Activated CD8-positive, alpha-beta memory T cell treated with anti-CD3 and anti-CD28 coated beads, Interleukin-2, amount 10 ng/mL, durations not matched to agents 7 days and 5 days (primary cell): ENCODE results near the gene RAB31. TPM values are rescaled to one million over a fixed set of nuclear protein-coding genes. Genes with fewer than 3 reads are reported as not detected.
"Not testable (repeated sequence)": the region's sequence is repeated elsewhere in the genome, so short reads cannot be mapped to it uniquely, and the experiment has no call there.

Experiments
- ATAC-seq: fragments of 150-1000 bp; cut with Tn5 transposase; one replicate; pipeline ENCODE4 v1.10.0; 2021; ENCODE audit warnings: moderate library complexity
- CTCF ChIA-PET: fragments of 350-600 bp; sonication (Branson Sonifier 250); formaldehyde crosslinking; loops from one replicate; lab custom pipeline; 2021; ENCODE audit warnings: antibody characterized with exemption; lab: Charles Lee
- DNase-seq: peaks from one replicate; pipeline ENCODE4 v3.0.0-alpha.2; 2020
- H3K27ac Mint-ChIP-seq: one replicate; pipeline ENCODE4 v1.8.0; 2021; ENCODE audit warnings: mild to moderate bottlenecking, mixed read lengths
- H3K27me3 Mint-ChIP-seq: one replicate; pipeline ENCODE4 v1.8.0; 2021; ENCODE audit warnings: mixed read lengths
- H3K36me3 Mint-ChIP-seq: one replicate; pipeline ENCODE4 v1.8.0; 2021; ENCODE audit warnings: mild to moderate bottlenecking, mixed read lengths
- H3K4me1 Mint-ChIP-seq: one replicate; pipeline ENCODE4 v1.8.0; 2021; ENCODE audit warnings: mixed read lengths
- H3K4me3 Mint-ChIP-seq: one replicate; pipeline ENCODE4 v1.8.0; 2021; ENCODE audit warnings: mild to moderate bottlenecking, moderate library complexity, mixed read lengths
- H3K9me3 Mint-ChIP-seq: one replicate; pipeline ENCODE4 v1.8.0; 2022; ENCODE audit warnings: low read depth, mixed read lengths
- total RNA-seq, 2 experiments: library from RNA; stranded (reverse); gene quantifications; one replicate each; pipeline ENCODE4 v1.2.3, GENCODE V29; 2021

The RAB31 gene
- total RNA-seq, 2 experiments from 2014 or later = not detected

GRCh38 chr18:9902264-9902663 lies 194.2 kb downstream of the RAB31 start:
- H3K27ac Mint-ChIP-seq, H3K9me3 Mint-ChIP-seq, DNase-seq: not testable (repeated sequence)

GRCh38 chr18:9902832-9903231 lies 194.7 kb downstream of the RAB31 start:
- Mint-ChIP-seq H3K9me3 (no peaks in the 10 kb centered on the region), H3K4me1 (peaks cover 15% of the 10 kb centered on the region), H3K27me3 (peaks cover 12% of the 10 kb centered on the region), H3K36me3 (no peaks in the 10 kb centered on the region), H3K27ac (no peak overlapping the region), H3K4me3 (no peak overlapping the region)
- no peak for DNase-seq
- CTCF ChIA-PET = no interaction called here
- ATAC-seq = no peak

More at GRCh38 chr18:9902264-9902663, 194.2 kb downstream of the RAB31 start:
- H3K36me3 Mint-ChIP-seq, H3K4me3 Mint-ChIP-seq, ATAC-seq, CTCF ChIA-PET: not testable (repeated sequence)
- Mint-ChIP-seq H3K27me3 (peaks cover 11% of the 10 kb centered on the region), H3K4me1 (peaks cover 15% of the 10 kb centered on the region)

DNA sequence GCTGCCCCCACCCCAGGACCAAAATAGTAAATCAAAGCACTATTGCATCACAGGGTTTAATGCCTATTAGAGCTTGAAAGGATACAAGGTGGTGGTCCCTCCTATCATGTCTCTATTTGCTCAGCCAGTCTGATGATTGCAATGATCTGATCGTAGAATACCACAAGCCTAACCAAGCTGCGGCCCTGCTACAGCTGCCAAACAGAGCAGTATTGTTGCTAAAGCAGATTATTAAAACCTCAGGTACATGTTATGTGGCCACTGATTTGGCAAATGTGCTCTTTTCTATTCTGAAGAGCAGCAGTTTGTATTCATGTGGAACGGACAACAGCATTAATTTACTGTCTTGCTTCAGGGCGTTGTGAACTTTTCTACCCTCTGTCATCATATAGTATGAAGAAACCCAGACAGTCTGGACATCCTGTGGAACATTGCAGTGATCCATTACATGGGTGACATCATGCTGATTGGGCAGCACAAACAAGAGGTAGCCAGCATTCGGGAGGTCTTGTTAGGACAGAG lies 197.4 kb downstream of the RAB31 start:
- CTCF ChIA-PET = interaction anchor here (1.3 to 2.1 kb wide), 2 partner anchors 8 to 10 kb away, joined by 4 to 6 read pairs; partner anchors contain the start of gene VAPA
- ATAC-seq (no peak), DNase-seq (no peak)
- Mint-ChIP-seq H3K4me1 (peaks cover 2% of the 10 kb centered on the region), H3K9me3 (no peaks in the 10 kb centered on the region), H3K27ac (no peak overlapping the region), H3K27me3 (peaks cover 32% of the 10 kb centered on the region), H3K4me3 (no peak overlapping the region), H3K36me3 (no peaks in the 10 kb centered on the region)

GRCh38 chr18:9906481-9906880 lies 198.4 kb downstream of the RAB31 start:
- CTCF ChIA-PET = no interaction called here
- no peaks in the 10 kb centered on the region for H3K9me3 Mint-ChIP-seq
- H3K4me1 Mint-ChIP-seq = no peaks in the 10 kb centered on the region
- no peak overlapping the region for H3K27ac Mint-ChIP-seq
- ATAC-seq = no peak
- no peak for DNase-seq
- no peak overlapping the region for H3K4me3 Mint-ChIP-seq
- no peaks in the 10 kb centered on the region for H3K36me3 Mint-ChIP-seq
- H3K27me3 Mint-ChIP-seq = peaks cover 34% of the 10 kb centered on the region

DNA sequence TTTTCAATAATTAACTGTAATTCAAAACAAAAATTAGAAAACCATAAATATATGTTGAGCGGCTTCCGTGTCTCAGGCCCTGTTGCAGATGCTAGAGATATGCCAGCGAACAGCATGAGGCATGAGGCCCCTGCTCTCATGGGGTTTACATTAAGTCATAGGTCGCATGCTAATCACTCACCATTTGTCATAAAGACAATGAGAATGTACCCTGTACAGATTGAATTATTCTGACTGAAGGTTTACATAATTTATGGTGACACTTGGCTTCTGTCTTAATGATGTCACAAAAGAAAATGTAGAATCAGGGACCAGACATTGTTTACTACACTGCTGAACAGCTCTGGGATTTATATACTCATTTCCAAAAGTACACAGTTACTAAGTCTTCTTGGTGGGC lies 199.8 kb downstream of the RAB31 start:
- CTCF ChIA-PET = no interaction called here
- no peak for DNase-seq
- Mint-ChIP-seq H3K4me3 (no peak overlapping the region), H3K27me3 (peaks cover 34% of the 10 kb centered on the region), H3K9me3 (no peaks in the 10 kb centered on the region), H3K4me1 (peaks cover 5% of the 10 kb centered on the region), H3K36me3 (no peaks in the 10 kb centered on the region), H3K27ac (no peak overlapping the region)
- no peak for ATAC-seq

DNA sequence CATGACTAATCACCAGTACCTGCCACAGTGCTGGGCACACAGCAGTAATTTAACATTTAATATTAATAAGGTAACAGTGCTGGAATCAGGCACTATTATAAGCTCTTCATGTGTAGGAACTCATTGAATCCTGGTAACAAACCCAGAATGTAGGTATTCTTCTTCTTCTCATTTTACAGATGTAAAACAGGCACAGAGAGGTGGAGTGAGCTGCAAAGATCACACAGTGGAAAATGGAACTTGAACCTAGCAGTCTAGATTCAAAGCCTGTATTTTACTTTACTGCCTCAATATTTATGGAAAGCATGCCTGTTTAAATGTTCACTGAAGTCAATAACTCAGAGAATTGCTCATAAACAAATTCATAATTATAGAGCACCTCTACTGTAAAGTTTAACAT lies 202.0 kb downstream of the RAB31 start:
- DNase-seq = no peak
- no peak for ATAC-seq
- Mint-ChIP-seq H3K9me3 (no peaks in the 10 kb centered on the region), H3K4me3 (no peak overlapping the region), H3K36me3 (no peaks in the 10 kb centered on the region), H3K27me3 (peaks cover 34% of the 10 kb centered on the region), H3K27ac (no peak overlapping the region), H3K4me1 (peaks cover 9% of the 10 kb centered on the region)
- CTCF ChIA-PET = no interaction called here

DNA sequence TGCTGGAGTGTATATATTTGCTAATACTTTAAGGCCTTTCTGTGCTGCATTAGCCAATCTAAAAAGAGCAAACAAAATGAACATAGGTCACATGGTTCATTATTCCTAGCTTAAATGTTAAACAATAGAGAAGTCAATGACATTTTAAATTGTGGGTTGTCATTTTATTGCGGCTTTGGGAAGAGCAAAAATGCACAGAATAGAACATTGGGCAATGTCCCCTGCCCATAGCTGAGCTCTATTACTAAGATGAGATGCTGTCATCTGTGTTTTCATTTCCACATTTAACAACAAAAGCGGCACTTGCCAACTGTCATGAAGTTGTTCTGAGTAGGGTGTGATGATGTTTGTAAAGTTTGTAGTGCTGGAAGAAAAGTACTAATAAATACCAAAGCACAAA lies 202.6 kb downstream of the RAB31 start:
- H3K36me3 Mint-ChIP-seq = peaks cover 1% of the 10 kb centered on the region
- DNase-seq (no peak), ATAC-seq (no peak)
- no peak overlapping the region for H3K27ac Mint-ChIP-seq
- no peaks in the 10 kb centered on the region for H3K9me3 Mint-ChIP-seq
- CTCF ChIA-PET = no interaction called here
- H3K4me1 Mint-ChIP-seq = peaks cover 15% of the 10 kb centered on the region
- H3K4me3 Mint-ChIP-seq = no peak overlapping the region
- H3K27me3 Mint-ChIP-seq = peaks cover 34% of the 10 kb centered on the region

DNA sequence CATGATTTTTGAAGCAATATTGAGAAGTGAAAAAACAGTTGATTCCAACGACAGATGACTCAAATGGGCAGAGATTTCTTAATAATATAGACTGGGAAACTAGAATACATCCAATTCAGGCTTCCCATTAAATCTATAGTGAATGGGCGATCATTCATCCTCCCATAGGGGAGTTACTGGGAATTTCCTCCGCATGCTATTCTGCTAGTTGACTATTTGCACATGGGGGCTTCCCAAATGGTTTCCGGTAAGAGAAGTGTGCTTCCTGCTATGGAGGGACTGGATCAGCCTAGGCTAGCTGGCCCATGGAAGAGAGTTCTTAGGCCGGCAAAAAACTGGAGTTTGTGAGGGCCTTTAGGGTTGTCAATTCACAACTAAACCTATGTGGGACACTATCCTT lies 203.1 kb downstream of the RAB31 start:
- H3K27ac Mint-ChIP-seq = no peak overlapping the region
- H3K36me3 Mint-ChIP-seq = peaks cover 2% of the 10 kb centered on the region
- DNase-seq = no peak
- peaks cover 31% of the 10 kb centered on the region for H3K27me3 Mint-ChIP-seq
- H3K4me3 Mint-ChIP-seq = no peak overlapping the region
- CTCF ChIA-PET = no interaction called here
- peaks cover 21% of the 10 kb centered on the region for H3K4me1 Mint-ChIP-seq
- no peak for ATAC-seq
- no peaks in the 10 kb centered on the region for H3K9me3 Mint-ChIP-seq

Other genes starting within 250 kb of the RAB31 start
- gene RALBP1, start 232.8 kb upstream of the RAB31 start, total RNA-seq = 10 to 100 TPM; 55.1 to 57.2 TPM
- 10 to 100 TPM; 28.4 to 30.3 TPM for gene PPP4R1, start 93.7 kb upstream of the RAB31 start, total RNA-seq
- gene TXNDC2, start 177.7 kb downstream of the RAB31 start, total RNA-seq = not detected
- 100 to 1,000 TPM; 107 to 134 TPM for gene VAPA, start 205.7 kb downstream of the RAB31 start, total RNA-seq